Activated CD4-positive, alpha-beta T cell treated with anti-CD3 and anti-CD28 coated beads, Interleukin-2, amount 50 U/mL, for 48 hours (primary cell): ENCODE results near the gene RNF43.

Source experiments
- DNase-seq, 2 experiments: peaks; one replicate each; pipeline ENCODE4 v3.0.0-alpha.2; 2020

RNF43 gene

GRCh38 chr17:58380207-58381123 is 36.9 kb downstream of the RNF43 start:
- no peak for DNase-seq

- DNase-seq: no peak
These were observed 37.9 kb downstream of the RNF43 start for GRCh38 chr17:58379511-58379824.

GRCh38 chr17:58378733-58379510 is 38.4 kb downstream of the RNF43 start:
- no peak for DNase-seq

- no peak for DNase-seq
These were observed 39.7 kb downstream of the RNF43 start for GRCh38 chr17:58377661-58378060.

GRCh38 chr17:58377093-58377601 is 40.2 kb downstream of the RNF43 start:
- DNase-seq: no peak

- DNase-seq: no peak
These were observed 40.8 kb downstream of the RNF43 start for GRCh38 chr17:58376472-58377000.

GRCh38 chr17:58375811-58376210 is 41.5 kb downstream of the RNF43 start:
- DNase-seq: no peak

GRCh38 chr17:58375256-58375655 is 42.1 kb downstream of the RNF43 start:
- no peak for DNase-seq

GRCh38 chr17:58373923-58374322 is 43.4 kb downstream of the RNF43 start:
- DNase-seq: no peak

- no peak for DNase-seq
These were observed 44.3 kb downstream of the RNF43 start for GRCh38 chr17:58373003-58373402.

- DNase-seq: no peak
These were observed 45.9 kb downstream of the RNF43 start for GRCh38 chr17:58371300-58371950.

- DNase-seq: no peak
These were observed 46.6 kb downstream of the RNF43 start for GRCh38 chr17:58370716-58371115.

- DNase-seq: no peak
These were observed 47.0 kb downstream of the RNF43 start for GRCh38 chr17:58370309-58370708.

GRCh38 chr17:58369214-58370031 is 47.9 kb downstream of the RNF43 start:
- no peak for DNase-seq

GRCh38 chr17:58368860-58369213 is 48.5 kb downstream of the RNF43 start:
- no peak for DNase-seq
